Adrenal gland (tissue), 5 donors: ENCODE data around the gene TNS1.

Experiments used
- CTCF ChIP-seq, 6 experiments: fragments of 450-650 bp in 4 of 6; fragments of 200-600 bp in 2 of 6; sonication (generic) in 1 of 6; IDR thresholded peaks; 1 replicate in 5 of 6; 2 replicates in 1 of 6; pipeline versions ENCODE4 v1.5.1 to v1.8.0; 2016 to 2021; ENCODE audit warnings: antibody characterized with exemption in 6 of 6, mild to moderate bottlenecking in 2 of 6, moderate library complexity in 1 of 6
- POLR2A ChIP-seq, 2 donors: fragments of 450-650 bp; IDR thresholded peaks; one replicate each; pipeline ENCODE4 v1.6.1; 2017; ENCODE audit warnings: antibody characterized with exemption in 2 of 2, mild to moderate bottlenecking in 2 of 2, moderate library complexity in 1 of 2
- donor health status: DM: no; HTN: no; CAD: no.

GRCh38 chr2:217826991-217827390, 175.8 kb downstream of the TNS1 start:
- TF ChIP-seq POLR2A (IDR thresholded peaks at IDR 0.05): no peak
- no peak for TF ChIP-seq CTCF (IDR thresholded peaks at IDR 0.05)
